HG03354 (cell line): ENCODE results near the gene INTS1.
A peak's percentile ranks its signal among the peaks of the same experiment; 100 is the strongest.

ENCODE experiments used
- ATAC-seq: cut with Tn5 transposase; IDR thresholded peaks from one replicate; pipeline ENCODE4 v1.9.1; 2021; ENCODE audit warnings: mild to moderate bottlenecking; ENCODE audit not compliant: unreplicated experiment, poor library complexity, severe bottlenecking

The INTS1 gene, protein sequence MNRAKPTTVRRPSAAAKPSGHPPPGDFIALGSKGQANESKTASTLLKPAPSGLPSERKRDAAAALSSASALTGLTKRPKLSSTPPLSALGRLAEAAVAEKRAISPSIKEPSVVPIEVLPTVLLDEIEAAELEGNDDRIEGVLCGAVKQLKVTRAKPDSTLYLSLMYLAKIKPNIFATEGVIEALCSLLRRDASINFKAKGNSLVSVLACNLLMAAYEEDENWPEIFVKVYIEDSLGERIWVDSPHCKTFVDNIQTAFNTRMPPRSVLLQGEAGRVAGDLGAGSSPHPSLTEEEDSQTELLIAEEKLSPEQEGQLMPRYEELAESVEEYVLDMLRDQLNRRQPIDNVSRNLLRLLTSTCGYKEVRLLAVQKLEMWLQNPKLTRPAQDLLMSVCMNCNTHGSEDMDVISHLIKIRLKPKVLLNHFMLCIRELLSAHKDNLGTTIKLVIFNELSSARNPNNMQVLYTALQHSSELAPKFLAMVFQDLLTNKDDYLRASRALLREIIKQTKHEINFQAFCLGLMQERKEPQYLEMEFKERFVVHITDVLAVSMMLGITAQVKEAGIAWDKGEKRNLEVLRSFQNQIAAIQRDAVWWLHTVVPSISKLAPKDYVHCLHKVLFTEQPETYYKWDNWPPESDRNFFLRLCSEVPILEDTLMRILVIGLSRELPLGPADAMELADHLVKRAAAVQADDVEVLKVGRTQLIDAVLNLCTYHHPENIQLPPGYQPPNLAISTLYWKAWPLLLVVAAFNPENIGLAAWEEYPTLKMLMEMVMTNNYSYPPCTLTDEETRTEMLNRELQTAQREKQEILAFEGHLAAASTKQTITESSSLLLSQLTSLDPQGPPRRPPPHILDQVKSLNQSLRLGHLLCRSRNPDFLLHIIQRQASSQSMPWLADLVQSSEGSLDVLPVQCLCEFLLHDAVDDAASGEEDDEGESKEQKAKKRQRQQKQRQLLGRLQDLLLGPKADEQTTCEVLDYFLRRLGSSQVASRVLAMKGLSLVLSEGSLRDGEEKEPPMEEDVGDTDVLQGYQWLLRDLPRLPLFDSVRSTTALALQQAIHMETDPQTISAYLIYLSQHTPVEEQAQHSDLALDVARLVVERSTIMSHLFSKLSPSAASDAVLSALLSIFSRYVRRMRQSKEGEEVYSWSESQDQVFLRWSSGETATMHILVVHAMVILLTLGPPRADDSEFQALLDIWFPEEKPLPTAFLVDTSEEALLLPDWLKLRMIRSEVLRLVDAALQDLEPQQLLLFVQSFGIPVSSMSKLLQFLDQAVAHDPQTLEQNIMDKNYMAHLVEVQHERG (N-terminal part only)

GRCh38 chr7:1503816-1504775, at the start of gene INTS1:
Gene INTS1 (minus strand): TSS chr7:1504389. CDS start chr7:1503960, 429 bp downstream.
- peak; percentile 86 for ATAC-seq

DNA sequence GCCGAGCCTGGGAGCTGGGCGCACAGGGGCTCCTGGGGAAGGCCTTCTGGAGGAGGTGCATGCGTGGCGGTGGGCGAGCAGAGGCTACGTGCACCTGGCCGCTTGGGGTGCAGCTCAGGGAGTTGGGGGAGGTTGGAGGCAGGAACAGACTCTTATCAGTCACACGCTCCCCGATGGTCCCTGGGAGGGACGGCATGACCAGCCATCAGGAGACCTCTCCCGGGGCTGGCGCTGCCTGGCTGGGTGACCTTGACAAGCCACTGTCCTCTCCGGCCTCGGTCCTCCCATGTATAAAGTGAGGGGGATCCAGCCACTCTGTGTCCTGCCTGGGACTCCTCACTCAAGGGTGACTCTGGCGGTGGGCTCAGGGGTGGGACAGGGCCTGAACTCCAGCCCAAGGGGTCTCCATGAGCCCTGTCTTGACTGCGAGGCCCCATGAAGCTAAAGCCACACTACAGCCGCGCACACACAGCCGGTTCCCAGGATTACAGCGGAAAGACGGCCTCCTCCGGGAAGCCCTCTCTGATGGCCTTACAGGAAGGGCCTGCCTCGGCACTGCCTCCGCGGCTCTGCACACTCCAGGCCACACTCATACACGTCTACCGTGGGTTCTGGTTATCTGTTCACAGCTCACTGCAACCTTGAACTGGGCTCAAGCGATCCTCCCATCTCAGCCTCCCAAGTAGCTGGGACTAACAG, 49.5 kb upstream of the INTS1 start:
- ATAC-seq, result no peak

- ATAC-seq, result no peak
Observed at GRCh38 chr7:1552200-1552599, 48.0 kb upstream of the INTS1 start.

DNA sequence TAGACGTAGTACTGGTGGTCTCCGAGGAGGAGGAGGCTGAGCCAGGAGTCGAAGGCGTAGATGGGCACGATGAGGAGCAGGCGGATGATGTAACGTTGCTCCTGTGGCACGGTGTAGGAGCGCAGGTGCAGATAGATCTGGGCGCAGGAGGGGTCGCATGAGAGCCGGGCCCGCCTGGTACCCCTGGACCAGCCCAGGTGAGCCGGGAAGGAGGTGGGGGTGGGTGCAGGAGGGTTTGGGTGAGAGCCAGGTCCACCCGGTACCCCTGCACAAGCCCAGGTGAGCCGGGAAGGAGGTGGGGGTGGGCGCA, 46.6 kb upstream of the INTS1 start:
- no peak for ATAC-seq

DNA sequence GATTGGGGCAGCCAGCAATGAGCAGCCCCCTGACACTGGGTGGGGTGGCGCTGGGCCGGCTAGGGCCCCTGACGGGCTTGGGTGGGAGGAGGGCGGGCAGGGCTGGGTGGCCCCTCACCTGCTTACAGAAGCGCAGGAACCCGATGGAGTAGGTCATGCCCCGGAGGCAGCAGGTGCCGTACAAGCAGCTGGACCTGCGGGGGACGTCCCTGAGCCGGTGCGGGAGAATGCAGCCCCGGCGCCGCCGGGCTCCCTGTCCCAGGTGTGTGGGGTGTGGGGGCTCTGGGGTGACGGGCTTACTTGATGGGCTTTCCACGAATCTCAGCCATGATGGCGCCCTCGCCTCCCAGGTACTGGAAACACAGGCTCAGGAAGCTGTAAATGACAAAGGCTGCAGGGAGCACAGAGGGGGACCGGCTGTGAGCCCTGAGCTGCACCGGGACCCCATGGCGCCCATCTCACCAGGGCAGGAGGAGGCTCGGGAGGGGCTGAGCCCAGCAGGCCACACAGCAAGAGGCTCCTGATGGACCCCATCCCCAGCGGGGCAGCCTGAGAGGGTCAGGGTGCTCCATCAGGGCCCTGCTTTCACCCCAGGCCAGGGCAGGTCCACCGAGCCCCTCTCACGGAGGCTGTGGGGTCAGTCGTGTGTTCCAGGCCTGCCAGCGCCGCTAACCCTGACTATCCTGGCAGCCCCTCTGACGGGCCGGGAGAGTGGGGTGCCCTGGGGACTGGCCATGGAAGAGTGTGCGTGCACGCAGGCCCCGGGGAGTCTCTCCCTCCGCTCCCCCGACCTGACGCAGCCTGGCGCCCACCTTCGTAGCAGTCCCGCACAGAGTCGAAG, 46.0 kb upstream of the INTS1 start:
- no peak for ATAC-seq

DNA sequence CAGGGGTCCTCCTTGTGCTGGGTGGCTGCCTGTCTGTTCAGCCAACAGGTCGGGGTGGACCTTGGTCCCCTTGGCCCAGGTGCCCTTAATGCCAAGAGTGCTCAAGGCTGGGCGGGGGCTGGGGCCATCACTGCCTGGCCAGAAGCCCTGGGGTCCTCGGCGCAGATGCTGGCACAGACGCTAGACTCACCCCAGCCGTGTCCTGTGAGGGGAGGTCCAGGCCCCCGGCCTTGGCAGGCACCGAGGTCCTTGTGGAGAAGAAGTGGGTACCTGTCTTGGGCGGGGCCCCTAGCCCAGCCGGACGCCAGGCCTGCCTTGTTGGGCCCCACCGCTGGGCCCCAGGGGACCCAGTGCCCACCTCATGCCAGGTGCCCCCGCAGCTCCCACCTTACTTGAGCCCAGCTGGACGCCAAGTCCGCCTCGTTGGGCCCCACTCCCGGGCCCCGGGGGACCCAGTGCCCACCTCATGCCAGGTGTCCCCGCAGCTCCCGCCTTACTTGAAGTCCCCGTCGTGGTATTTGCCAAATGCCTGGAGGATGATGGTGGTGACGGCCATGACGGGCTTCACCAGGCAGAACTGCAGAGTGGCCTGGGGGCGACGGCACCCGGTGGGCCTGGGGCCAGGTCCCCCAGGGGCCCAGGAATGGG, 45.3 kb upstream of the INTS1 start:
- no peak for ATAC-seq

- ATAC-seq, result no peak
Observed at GRCh38 chr7:1548944-1549343, 44.8 kb upstream of the INTS1 start.

- ATAC-seq, result no peak
Observed at GRCh38 chr7:1548438-1548831, 44.2 kb upstream of the INTS1 start.

GRCh38 chr7:1547777-1548437, 43.7 kb upstream of the INTS1 start:
- ATAC-seq, result no peak

DNA sequence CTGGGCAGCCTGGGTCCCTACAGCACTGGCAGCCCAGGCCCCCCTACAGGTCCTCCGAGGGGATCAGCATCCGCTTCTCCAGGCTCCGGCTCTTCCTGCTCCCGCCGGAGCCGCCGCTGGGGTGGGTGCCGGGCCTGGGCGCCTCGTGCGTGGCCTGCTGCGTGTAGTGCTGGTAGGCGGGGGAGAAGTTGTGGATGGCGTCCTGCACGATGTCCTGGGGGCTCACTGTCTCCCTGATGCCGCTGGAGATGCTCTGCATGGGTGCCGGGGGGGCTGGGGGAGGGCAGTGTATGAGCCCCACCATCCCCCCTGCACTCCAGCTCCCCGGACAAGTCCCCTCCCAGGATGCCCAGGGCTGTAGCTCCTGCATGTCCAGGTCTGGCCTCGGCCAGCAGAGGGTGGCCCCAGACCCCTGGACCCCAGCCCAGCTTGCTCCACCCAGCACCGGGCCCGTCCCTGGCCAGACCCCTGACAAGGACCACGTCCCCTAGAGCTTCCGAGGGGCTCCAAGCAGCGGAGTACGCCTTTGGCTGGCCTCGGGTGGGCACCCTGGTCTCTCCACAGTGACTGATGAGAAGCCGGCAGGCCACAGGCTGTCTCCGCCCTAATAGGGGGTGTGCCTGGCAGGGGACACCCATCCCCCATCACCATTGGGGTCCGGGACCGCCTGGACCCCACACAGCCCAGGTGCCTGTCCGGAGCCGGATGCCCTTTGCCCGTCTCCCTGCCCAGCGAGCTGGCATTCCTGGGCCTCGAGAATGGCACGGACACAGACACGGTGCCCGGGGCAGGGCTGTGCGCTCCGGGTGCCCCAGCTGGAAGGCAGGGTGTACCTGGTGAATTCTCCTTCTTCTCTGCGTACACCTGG, 43.0 kb upstream of the INTS1 start:
- no peak for ATAC-seq

GRCh38 chr7:1546274-1546908, 42.2 kb upstream of the INTS1 start:
- ATAC-seq, result no peak

GRCh38 chr7:1545417-1546246, 41.4 kb upstream of the INTS1 start:
- no peak for ATAC-seq

DNA sequence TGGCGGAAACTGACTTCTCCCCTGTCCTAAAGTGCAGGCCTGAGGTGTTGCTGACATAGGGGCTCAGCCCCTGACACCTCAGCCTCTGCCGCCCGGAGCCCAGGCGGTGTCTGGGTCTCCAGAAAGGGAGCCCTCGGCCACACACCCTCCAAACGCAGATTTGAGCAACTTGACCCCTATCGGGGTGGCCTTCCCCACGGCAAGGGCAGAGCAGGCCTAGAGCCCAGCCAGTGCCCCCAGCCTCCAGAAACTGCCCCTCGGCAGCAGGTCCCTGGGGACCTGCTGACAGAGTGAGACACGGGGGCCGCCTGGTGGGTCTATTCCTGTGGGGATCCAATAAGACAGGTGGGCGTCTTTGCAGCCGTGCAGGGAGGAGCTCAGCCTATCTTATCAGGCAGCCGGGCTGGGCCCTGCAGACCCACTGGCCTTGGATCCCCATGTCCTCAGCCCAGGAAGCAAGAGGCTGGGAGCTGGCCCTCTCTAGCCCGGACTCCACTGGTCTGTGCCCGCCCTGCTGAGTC, 40.8 kb upstream of the INTS1 start:
- ATAC-seq, result no peak

GRCh38 chr7:1544178-1544895, 40.1 kb upstream of the INTS1 start:
- no peak for ATAC-seq
